Fibroblast of gingiva (primary cell): ENCODE measurements around the gene IGSF3.

Source experiments
- DNase-seq: peaks from one replicate; pipeline ENCODE4 v3.0.0-alpha.2; 2011; ENCODE audit warnings: low read depth

Gene IGSF3

GRCh38 chr1:116686175-116686574, 18.6 kb upstream of the IGSF3 start:
- no peak for DNase-seq

DNA sequence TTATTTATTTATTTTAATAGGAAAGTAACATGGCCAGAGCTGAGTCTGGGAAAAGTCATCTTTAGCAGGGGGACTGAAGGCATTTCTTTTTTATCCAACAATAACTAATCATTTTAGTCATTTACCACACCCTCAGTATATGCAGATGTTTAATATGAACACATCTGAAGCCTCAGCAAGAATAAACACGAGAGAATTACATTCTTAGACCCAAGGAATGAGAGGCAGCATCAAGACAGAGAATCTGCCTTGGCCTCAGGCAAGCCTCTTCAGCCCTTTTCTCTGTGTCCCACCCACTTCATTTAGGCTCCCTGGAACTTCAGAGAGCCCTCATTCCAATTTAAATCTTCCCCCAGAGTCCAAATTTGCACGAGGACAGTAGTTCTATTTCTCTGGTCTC, 17.0 kb upstream of the IGSF3 start:
- DNase-seq: no peak

GRCh38 chr1:116682641-116683221, 15.2 kb upstream of the IGSF3 start:
- DNase-seq: no peak

- no peak for DNase-seq
Measured at GRCh38 chr1:116681343-116681899, 13.9 kb upstream of the IGSF3 start.

DNA sequence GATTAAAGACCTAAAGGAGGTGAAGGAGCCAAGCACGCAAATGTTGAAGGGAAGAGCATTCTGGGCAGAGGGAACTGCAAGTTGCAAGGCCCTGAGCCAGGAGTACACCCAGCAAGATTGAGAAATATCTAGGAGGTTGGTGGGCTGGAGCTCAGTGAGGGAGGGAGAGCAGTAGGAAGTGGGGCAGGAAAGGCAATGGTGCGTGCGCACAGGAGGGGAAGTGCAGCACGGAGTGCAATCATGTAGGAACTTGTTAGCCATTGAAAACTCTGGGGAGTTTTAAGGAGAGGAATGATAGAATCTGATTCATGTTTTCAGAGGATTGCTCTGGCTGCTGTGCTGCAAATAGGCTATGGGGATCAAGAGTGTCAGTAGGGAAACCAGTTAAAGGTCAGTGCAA, 13.2 kb upstream of the IGSF3 start:
- no peak for DNase-seq

DNA sequence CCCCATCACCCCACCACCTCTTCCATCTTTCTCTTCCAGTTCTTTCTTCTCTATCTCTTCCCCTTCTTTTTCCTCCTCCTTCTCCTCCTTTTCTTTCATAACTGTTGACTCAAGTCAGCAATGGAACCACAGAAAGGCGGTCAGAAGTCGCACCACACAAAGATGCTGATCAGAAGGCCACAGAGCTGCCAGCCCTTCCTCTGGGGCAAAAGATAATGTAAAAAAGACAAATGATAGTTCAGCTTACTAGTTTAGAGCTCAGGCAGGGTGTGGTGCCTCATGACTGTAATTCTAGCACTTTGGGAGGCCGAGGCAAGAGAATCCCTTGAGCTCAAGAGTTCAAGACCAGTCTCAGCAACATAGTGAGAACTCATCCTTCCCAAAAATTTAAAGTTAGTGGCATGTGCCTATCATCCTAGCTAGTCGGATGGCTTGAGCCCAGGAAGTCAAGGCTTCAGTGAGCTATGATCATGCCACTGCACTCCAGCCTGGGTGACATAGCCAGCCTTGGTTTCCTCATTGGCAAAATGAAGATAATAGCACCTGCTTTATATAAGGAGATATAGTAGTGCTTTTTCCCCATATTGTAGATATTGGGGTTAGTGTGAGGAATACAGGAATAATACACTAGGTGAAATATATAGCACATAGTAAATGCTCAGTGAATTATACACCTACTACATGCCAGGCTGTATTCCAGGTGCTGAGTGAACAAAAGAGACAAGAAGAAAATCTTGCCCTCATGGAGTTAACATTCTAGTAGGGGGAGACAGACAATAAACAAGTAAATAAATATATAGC, 12.5 kb upstream of the IGSF3 start:
- DNase-seq: no peak

DNA sequence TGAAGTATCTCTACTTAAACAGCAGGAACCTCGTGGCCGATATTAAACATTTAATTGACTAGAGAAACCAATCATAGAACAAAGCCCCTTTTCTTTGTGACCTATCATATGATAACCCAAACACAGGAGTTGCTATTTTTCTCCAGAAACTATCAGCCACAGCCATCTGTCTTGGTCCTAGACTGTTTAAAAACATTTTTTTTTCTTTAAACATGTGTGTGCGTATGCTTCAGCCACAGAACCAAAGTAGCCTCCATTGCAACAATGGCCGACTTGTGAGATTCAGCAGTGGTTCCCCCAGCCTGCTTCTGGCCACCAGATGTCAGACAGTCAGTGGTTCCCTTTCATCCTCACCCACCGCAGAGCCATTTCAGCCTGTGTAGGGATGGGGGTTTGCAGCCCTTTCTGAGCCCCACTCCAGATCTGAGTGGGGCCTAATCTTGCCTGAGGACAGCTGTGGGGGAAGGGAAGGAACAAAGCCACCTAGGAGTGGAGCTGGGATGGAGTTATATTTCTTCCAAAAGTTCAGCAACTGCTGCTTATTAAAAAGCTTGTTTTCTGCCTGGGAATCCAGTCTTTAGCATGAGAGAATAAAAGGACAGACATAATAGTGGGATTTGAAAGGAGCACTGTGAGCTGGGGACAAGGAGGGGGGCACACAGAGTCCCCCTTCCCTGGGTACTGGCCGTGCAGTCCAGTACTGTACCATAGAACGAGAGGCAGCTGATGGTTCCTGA, 11.7 kb upstream of the IGSF3 start:
- no peak for DNase-seq

DNA sequence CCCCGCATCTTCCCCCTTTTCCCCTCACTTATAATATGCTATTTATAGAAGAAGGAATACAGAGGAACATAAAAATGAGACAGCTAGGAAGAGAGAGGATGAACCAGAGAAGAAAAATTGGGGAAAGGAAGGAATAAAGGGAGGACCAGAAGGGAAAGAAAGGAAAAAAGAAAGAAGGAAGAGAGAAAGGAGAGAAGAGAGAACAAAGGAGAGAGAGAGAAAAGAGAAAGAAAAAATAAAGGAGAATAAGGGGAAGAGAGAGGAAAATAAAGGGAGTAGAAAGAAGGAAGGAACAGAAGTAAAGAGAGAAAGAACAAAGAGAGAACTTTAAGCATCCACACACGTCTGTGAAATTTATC, 11.2 kb upstream of the IGSF3 start:
- no peak for DNase-seq

GRCh38 chr1:116677474-116678062, 10.0 kb upstream of the IGSF3 start:
- no peak for DNase-seq

- no peak for DNase-seq
Measured at GRCh38 chr1:116676291-116676690, 8.8 kb upstream of the IGSF3 start.

GRCh38 chr1:116674751-116675150, 7.2 kb upstream of the IGSF3 start:
- no peak for DNase-seq

- no peak for DNase-seq
Measured at GRCh38 chr1:116674011-116674531, 6.5 kb upstream of the IGSF3 start.

DNA sequence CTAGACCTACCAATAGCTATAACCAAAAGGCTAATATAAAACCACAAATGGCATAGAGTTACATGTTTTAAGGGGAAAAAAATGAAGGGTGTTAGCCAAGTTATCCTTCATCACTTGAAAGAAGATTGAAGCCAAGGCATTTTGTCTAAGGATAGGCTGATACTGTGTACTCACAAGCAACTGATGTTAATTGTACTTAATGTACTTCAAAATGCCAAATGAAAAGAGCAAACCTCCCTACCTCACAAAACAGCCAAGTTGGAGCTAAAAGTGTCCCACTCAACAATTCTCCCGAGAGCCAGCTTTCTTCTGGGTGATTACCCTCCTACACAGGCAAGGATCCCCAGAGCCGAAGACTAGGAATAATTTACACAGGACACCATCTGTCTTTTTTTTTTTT, 4.4 kb upstream of the IGSF3 start:
- DNase-seq: no peak

DNA sequence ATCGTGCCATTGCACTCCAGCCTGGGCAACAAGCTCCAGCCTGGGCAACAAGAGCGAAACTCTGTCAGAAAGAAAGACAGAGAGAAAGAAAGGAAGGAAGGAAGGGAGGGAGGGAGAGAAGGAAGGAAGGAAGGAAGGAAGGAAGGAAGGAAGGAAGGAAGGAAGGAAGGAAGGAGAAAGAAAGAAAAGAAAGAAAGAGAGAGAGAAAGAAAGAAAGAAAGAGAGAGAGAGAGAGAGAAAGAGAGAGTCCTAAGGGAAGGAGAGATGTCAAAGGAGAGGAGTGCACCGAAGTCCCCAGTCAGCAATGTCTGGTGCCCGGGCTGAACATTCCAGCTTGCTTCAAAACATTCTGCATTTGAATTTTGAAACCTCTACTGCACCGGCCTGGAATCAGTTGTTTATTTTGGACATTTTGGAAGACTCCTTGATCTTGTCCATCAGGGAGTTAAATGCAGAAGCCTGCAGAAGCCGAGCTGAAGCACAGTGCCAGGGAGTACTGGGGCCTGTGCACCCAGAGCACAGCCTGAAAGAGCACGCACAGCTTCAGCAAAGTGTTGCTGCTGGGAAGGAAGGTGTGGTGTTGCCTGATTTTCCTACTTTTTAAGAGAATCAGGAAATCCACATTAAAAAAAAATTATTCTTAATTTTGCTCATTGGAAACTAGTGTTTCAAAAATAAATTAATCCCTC, 3.7 kb upstream of the IGSF3 start:
- DNase-seq: no peak

- DNase-seq: no peak
Measured at GRCh38 chr1:116668277-116668676, 744 bp upstream of the IGSF3 start.

DNA sequence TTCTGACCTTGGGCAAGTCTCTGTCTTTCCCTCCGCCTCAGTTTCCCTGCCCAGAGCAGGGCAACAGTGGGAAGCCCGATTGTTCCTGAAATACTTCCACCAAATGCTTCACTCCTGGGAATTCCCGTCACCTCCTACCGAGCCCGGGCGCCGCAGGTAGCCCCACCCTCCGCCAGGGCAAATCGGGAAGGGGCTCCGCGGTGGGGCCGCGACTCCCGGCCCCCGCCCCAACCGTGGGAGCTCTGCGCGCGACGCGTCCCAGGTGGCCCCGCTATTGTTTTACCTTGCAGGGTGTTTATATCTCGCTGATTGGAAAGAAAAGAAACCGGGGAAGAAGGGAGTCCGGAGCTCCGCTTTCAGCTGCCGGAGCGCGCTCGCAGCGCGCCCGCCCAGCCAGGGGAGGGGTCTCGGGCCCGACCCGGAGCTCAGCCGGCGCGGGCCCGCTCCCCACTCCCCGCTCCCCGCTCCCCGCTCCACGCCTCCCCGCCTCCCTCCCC, 407 bp downstream of the IGSF3 start:
- DNase-seq: no peak

GRCh38 chr1:116666187-116667077, 1.1 kb downstream of the IGSF3 start:
- DNase-seq: no peak

- DNase-seq: no peak
Measured at GRCh38 chr1:116664978-116665371, 2.6 kb downstream of the IGSF3 start.

DNA sequence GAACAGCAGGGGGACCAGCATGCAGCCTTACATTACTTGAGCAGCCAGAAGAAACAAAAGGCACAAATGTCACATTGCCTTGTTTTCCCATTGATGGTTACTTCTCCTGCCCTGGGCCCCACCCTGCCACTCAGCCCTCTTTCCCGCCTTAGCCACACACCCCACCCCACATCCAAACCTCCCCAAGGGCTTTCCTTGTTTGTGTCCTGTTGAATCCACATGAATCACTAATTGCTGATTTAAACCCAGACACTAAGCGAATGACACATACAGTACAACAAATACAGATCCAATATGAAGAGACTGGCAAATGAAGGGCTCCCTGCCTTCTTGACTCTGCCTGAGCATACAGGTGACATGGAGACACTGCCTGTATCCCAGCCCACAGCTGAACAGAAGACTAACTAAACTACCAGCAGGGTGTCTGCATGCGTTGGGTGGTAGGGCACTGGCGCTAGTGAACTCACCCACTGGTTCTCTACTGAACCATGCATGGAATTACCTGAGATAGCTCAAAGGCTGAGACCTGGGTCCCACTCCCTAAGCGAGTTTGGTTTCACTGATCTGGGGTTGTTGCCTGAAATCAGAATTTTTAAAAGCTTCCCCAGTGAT, 3.1 kb downstream of the IGSF3 start:
- DNase-seq: no peak

DNA sequence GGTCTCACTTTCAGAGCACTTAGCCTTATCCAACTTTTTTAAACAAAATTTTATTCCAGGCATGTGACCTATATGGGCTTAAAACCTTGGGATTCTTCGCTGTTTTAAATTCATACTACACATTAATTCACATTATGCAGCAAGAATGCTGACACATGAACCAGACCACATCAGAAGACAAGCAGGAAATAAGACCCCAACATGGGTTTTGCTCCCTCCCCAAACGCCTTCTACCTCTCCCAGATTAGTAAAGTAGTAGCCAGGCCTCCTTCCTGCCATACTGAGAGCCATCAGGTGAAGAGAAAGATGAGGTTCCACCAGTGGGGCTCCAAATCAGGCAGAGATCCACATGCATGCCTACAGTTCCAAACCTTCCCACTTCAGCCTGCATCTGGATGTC, 3.7 kb downstream of the IGSF3 start:
- no peak for DNase-seq
